ENCODE results near the gene SCGB1C2.
"Not testable (repeated sequence)": the region's sequence is repeated elsewhere in the genome, so short reads cannot be mapped to it uniquely, and the experiment has no call there.

Gene SCGB1C2

DNA sequence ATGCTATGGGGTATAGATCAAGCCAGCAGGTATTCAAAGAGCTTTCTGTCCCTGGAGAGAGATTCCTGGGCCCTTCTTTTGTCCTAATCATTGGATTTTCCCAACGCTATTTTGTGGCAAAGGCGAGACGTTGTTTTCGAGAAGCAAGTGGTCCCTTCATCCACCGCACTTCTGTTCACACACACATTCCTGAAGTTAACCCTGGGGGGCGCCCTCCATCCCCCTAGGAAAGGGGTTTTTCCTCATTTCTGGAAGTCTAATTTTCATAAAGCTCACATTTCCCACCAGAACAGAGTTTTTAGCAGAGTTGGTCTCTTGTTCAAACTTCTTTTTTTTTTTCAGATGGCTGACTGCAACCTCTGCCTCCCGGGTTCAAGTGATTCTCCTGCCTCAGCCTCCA, 11.9 kb downstream of the SCGB1C2 start:
- no peak for DNase-seq

- DNase-seq, result no peak
Measured at GRCh38 chr17:149897-150584, 12.7 kb downstream of the SCGB1C2 start.

DNA sequence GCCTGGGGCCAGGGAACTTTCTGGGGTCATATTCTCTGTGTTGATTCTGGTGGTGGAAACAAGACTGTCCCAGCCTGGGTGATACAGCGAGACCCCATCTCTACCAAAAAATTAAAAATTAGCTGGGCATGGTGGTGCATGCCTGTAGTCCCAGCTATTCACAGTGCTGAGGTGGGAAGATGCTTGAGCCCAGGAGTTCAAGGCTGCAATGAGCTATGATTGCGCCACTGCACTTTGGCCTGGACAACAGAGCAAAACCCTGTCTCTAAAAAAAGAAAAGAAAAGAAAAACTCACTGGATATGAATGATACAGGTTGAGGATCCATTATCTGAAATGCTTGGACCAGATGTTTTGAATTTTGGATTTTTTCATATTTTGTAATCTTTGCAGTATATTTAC, 13.6 kb downstream of the SCGB1C2 start:
- DNase-seq, result no peak

GRCh38 chr17:151886-152859, 14.8 kb downstream of the SCGB1C2 start:
- no peak for DNase-seq

GRCh38 chr17:152860-153420, 15.6 kb downstream of the SCGB1C2 start:
- no peak for DNase-seq

GRCh38 chr17:153851-154250, 16.5 kb downstream of the SCGB1C2 start:
- DNase-seq, result no peak

GRCh38 chr17:155576-155975, 18.2 kb downstream of the SCGB1C2 start:
- no peak for DNase-seq

DNA sequence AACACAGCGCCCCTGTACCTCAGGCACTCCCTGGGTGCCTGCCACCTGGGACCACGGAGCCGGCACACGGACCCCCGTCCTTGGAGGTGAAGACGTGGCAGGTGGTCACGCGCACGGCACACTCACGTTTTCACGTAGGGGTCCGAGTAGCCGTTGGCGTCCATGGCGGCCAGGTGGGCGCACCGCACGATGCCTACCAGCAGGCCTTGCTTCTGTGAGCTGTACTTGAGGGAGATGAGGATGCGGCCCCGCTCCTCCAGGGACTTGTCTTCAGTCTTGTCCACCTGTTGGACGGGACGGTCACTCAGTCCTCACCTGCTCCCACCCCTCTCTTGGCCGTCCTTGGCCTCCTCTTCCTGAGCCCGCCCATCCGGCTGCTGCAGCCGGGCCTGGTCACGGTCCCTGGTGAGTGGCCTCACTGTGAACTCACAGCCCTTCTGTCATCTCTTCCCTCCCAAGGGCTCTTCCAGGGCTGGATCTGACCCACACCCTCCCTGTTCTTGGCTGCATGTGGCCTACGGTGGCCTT, 18.8 kb downstream of the SCGB1C2 start:
- no peak for DNase-seq

GRCh38 chr17:156946-157345, 19.6 kb downstream of the SCGB1C2 start:
- no peak for DNase-seq

GRCh38 chr17:157901-158300, 20.5 kb downstream of the SCGB1C2 start:
- no peak for DNase-seq

GRCh38 chr17:158379-158778, 21.0 kb downstream of the SCGB1C2 start:
- no peak for DNase-seq

GRCh38 chr17:159609-160008, 22.2 kb downstream of the SCGB1C2 start:
- DNase-seq, result no peak

GRCh38 chr17:160336-160735, 23.0 kb downstream of the SCGB1C2 start:
- no peak for DNase-seq

DNA sequence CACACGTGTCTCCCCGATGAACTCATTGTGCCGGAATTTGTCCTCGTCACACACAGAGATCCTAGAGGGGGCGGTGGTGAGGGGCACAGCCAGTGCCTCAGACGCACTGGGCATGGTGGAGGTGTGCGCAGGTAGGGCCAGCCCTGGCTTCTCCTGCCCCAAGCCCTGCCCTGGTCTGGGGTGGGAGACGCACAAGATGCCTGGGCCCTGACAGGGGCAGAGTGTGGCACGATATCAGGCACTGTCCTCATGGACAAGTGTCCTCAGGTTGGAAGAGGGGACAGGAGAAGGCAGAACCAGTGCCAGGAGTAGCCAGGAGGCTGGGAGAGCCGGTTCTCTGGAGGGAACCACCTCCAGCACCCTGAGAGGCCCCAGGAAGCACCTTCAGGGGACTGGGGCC, 24.1 kb downstream of the SCGB1C2 start:
- DNase-seq, result no peak

GRCh38 chr17:162689-163088, 25.3 kb downstream of the SCGB1C2 start:
- DNase-seq, result no peak

GRCh38 chr17:163514-164098, 26.2 kb downstream of the SCGB1C2 start:
- no peak for DNase-seq

GRCh38 chr17:164303-165235, 27.2 kb downstream of the SCGB1C2 start:
- no peak for DNase-seq

- no peak for DNase-seq
Measured at GRCh38 chr17:165939-166338, 28.6 kb downstream of the SCGB1C2 start.

DNA sequence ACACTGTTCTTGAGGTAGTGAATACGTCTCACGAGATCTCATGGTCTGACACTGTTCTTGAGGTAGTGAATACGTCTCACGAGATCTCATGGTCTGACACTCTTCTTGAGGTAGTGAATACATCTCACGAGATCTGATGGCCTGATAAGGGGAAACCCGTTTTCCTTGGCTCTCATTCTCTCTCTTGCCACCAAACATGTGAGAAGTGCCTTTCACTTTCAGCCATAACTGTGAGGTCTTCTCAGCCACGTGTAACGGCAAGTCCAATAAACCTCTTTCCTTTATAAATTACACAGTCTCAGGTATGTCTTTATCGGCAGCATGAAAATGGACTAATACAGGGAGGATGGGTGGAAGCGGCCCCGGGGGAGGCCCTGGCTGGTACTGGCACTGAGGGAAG, 31.2 kb downstream of the SCGB1C2 start:
- DNase-seq, result not testable (repeated sequence)

- DNase-seq, result no peak
Measured at GRCh38 chr17:170130-170670, 32.8 kb downstream of the SCGB1C2 start.

DNA sequence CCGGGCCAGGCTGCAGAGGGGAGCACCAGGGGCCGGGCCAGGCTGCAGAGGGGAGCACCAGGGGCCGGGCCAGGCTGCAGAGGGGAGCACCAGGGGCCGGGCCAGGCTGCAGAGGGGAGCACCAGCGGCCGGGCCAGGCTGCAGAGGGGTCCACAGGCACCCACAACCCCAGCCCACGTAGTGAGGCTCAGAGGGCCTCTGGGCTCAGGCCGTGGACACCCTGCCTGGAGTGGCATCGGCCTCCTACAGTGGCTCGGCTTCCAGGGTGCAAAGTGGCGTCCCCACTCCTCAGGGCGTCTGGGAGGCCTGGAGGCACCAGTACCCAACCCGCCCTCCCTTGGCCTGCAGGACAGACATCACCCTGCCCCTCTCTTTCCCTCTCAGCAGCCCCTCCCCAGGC, 34.5 kb downstream of the SCGB1C2 start:
- no peak for DNase-seq

- no peak for DNase-seq
Measured at GRCh38 chr17:172401-172800, 35.0 kb downstream of the SCGB1C2 start.
